HG02678 (cell line): ENCODE data around the gene MAB21L4.

Experiments
- ATAC-seq: cut with Tn5 transposase; IDR thresholded peaks from one replicate; pipeline ENCODE4 v1.9.1; 2021; ENCODE audit warnings: mild to moderate bottlenecking, moderate library complexity; ENCODE audit not compliant: unreplicated experiment

Gene MAB21L4

GRCh38 chr2:240925568-240926515 lies 29.9 kb upstream of the MAB21L4 start:
- no peak for ATAC-seq

GRCh38 chr2:240925191-240925567 lies 29.2 kb upstream of the MAB21L4 start:
- no peak for ATAC-seq

GRCh38 chr2:240922982-240923537 lies 27.1 kb upstream of the MAB21L4 start:
- no peak for ATAC-seq

GRCh38 chr2:240922245-240922981 lies 26.5 kb upstream of the MAB21L4 start:
- no peak for ATAC-seq

- no peak for ATAC-seq
These were observed 26.0 kb upstream of the MAB21L4 start for GRCh38 chr2:240921995-240922244.

- ATAC-seq, result no peak
These were observed 25.5 kb upstream of the MAB21L4 start for GRCh38 chr2:240921311-240921994.

GRCh38 chr2:240920783-240921231 lies 24.9 kb upstream of the MAB21L4 start:
- no peak for ATAC-seq

GRCh38 chr2:240919786-240920782 lies 24.1 kb upstream of the MAB21L4 start:
- no peak for ATAC-seq

GRCh38 chr2:240919161-240919781 lies 23.3 kb upstream of the MAB21L4 start:
- ATAC-seq, result no peak

- no peak for ATAC-seq
These were observed 22.5 kb upstream of the MAB21L4 start for GRCh38 chr2:240918258-240919091.

GRCh38 chr2:240917684-240918257 lies 21.8 kb upstream of the MAB21L4 start:
- no peak for ATAC-seq

- no peak for ATAC-seq
These were observed 21.2 kb upstream of the MAB21L4 start for GRCh38 chr2:240917009-240917683.

GRCh38 chr2:240916571-240917008 lies 20.6 kb upstream of the MAB21L4 start:
- no peak for ATAC-seq

- ATAC-seq, result no peak
These were observed 19.8 kb upstream of the MAB21L4 start for GRCh38 chr2:240915526-240916341.

GRCh38 chr2:240914645-240915525 lies 18.9 kb upstream of the MAB21L4 start:
- ATAC-seq, result no peak
